ENCODE data around the gene GNA12. TPM values are rescaled to one million over a fixed set of nuclear protein-coding genes. Genes with fewer than 3 reads are reported as not detected.

GNA12 gene
- total RNA-seq, 1 donor from 2014 or later, result 54.6 TPM

GRCh38 chr7:2688409-2689342 is 155.4 kb downstream of the GNA12 start:
- DNase-seq (no peak), ATAC-seq (ENCODE audit: low read depth) (peak; percentile 65)
- Mint-ChIP-seq H3K36me3 (ENCODE audit: low read depth) (no peaks in the 10 kb centered on the region), H3K27me3 (peaks cover 29% of the 10 kb centered on the region), H3K27ac (no peak overlapping the region), H3K4me1 (peaks cover 8% of the 10 kb centered on the region), H3K4me3 (peak overlapping the region; percentile 45), H3K9me3 (no peaks in the 10 kb centered on the region)
- POLR2A ChIA-PET, result interaction anchor here (1.5 to 2.3 kb wide), 4 partner anchors 10 to 22 kb away, joined by 5 to 15 read pairs (median 10); no protein-coding TSS in a partner anchor
- intact Hi-C loops (cut with micrococcal nuclease), result loop anchor here (1.0 to 5.0 kb wide), 2 partner anchors 10 to 49 kb away; no protein-coding TSS in a partner anchor
- no peak for TF ChIP-seq CTCF (IDR thresholded peaks at IDR 0.05)
- CTCF ChIA-PET, result interaction anchor here (2.8 kb wide), 1 partner anchor 21 kb away, joined by 8 read pairs; no protein-coding TSS in a partner anchor

GRCh38 chr7:2687881-2688318 is 156.2 kb downstream of the GNA12 start, which contains the start of gene AMZ1:
Gene AMZ1, plus strand, starts transcription at chr7:2688202. Its CDS starts 12,250 bp downstream, at chr7:2700452.
- DNase-seq, result no peak
- TF ChIP-seq CTCF (IDR thresholded peaks at IDR 0.05), result no peak
- H3K9me3 Mint-ChIP-seq, result no peaks in the 10 kb centered on the region
- H3K27me3 Mint-ChIP-seq, result peaks cover 29% of the 10 kb centered on the region
- no peak for ATAC-seq (ENCODE audit: low read depth)
- intact Hi-C loops (cut with micrococcal nuclease), result loop anchor here (5.0 kb wide), 1 partner anchor 49 kb away; no protein-coding TSS in a partner anchor
- peaks cover 8% of the 10 kb centered on the region for H3K4me1 Mint-ChIP-seq
- no peaks in the 10 kb centered on the region for H3K36me3 Mint-ChIP-seq (ENCODE audit: low read depth)
- peak within 1 kb of the TSS; percentile 45 for H3K4me3 Mint-ChIP-seq
- ChIA-PET POLR2A (interaction anchor here (0.7 to 2.3 kb wide), 4 partner anchors 11 to 238 kb away, joined by 3 to 6 read pairs (median 4); no protein-coding TSS in a partner anchor), CTCF (no interaction called here)
- no peak within 1 kb of the TSS for H3K27ac Mint-ChIP-seq

- Mint-ChIP-seq H3K36me3 (ENCODE audit: low read depth) (no peaks in the 10 kb centered on the region), H3K4me3 (no peak overlapping the region), H3K27me3 (peaks cover 27% of the 10 kb centered on the region), H3K27ac (no peak overlapping the region), H3K4me1 (peaks cover 8% of the 10 kb centered on the region), H3K9me3 (no peaks in the 10 kb centered on the region)
- DNase-seq (no peak), ATAC-seq (ENCODE audit: low read depth) (no peak)
- intact Hi-C loops (cut with micrococcal nuclease), result loop anchor here (5.0 kb wide), 1 partner anchor 50 kb away; no protein-coding TSS in a partner anchor
- ChIA-PET CTCF (no interaction called here), POLR2A (interaction anchor here (0.7 to 2.3 kb wide), 4 partner anchors 11 to 237 kb away, joined by 3 to 6 read pairs (median 4); no protein-coding TSS in a partner anchor)
- TF ChIP-seq CTCF (IDR thresholded peaks at IDR 0.05), result no peak
These were observed 156.7 kb downstream of the GNA12 start for GRCh38 chr7:2687338-2687869.

GRCh38 chr7:2686101-2686500 is 158.0 kb downstream of the GNA12 start:
- no peak for TF ChIP-seq CTCF (IDR thresholded peaks at IDR 0.05)
- peaks cover 27% of the 10 kb centered on the region for H3K27me3 Mint-ChIP-seq
- ATAC-seq (ENCODE audit: low read depth), result no peak
- no peak for DNase-seq
- ChIA-PET POLR2A (interaction anchor here (1.1 to 2.3 kb wide), 2 partner anchors 24 to 157 kb away, joined by 3 to 6 read pairs; no protein-coding TSS in a partner anchor), CTCF (interaction anchor here (1.4 kb wide), 1 partner anchor 23 kb away, joined by 6 read pairs; no protein-coding TSS in a partner anchor)
- intact Hi-C loops (cut with micrococcal nuclease), result loop anchor here (5.0 kb wide), 1 partner anchor 51 kb away; no protein-coding TSS in a partner anchor
- H3K4me3 Mint-ChIP-seq, result no peak overlapping the region
- H3K27ac Mint-ChIP-seq, result no peak overlapping the region
- no peaks in the 10 kb centered on the region for H3K9me3 Mint-ChIP-seq
- peaks cover 8% of the 10 kb centered on the region for H3K4me1 Mint-ChIP-seq
- H3K36me3 Mint-ChIP-seq (ENCODE audit: low read depth), result no peaks in the 10 kb centered on the region

Measured in activated B cell treated with CpG ODN at 0.5 μM for 24 hours (primary cell).